HS-5 (cell line): ENCODE measurements around the gene DOK3.

Source experiments
- DNase-seq: peaks from one replicate; pipeline ENCODE4 v3.0.0-alpha.2; 2012; ENCODE audit warnings: low read depth

Gene DOK3

DNA sequence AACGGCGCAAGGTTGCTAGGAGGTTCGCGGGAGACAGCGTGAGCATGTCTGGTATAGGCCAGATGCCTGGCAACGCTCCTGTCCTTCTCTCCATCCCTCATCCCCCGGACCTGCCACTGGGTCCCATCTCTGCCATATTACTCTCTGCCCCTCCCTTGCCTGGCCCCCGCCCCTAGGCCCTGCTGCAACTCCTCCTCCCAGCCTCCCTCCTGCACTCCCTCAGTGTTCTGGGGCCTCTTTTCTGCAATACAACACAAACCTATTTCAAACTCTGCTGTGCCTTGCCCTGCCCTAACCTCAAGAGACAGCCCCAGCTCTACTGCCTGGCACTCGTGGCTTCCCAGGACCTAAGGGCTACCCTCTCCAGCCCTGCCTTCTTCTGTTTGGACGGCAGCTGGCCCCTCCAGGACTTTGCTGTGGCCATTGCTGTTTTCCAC is 27.2 kb downstream of the DOK3 start:
- no peak for DNase-seq

DNA sequence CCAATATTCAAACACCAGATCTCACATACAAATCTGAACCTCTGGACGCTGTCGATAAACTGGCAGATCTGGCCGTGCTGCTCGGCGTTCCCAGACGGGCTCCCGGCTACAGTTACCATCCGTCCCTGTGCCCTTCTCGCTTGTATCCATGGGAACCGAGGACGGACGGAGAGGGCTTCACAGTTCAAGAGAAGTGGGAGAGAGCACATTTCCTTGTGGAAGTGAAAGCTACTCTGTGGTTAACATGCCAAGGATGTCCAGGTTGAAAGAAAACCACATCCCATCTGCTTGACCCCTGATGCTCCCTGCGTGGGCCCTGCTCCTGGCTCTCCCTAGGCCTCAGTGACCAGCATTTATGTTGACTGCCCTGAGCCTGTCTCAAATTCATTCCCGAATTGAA is 29.9 kb downstream of the DOK3 start:
- DNase-seq = no peak

DNA sequence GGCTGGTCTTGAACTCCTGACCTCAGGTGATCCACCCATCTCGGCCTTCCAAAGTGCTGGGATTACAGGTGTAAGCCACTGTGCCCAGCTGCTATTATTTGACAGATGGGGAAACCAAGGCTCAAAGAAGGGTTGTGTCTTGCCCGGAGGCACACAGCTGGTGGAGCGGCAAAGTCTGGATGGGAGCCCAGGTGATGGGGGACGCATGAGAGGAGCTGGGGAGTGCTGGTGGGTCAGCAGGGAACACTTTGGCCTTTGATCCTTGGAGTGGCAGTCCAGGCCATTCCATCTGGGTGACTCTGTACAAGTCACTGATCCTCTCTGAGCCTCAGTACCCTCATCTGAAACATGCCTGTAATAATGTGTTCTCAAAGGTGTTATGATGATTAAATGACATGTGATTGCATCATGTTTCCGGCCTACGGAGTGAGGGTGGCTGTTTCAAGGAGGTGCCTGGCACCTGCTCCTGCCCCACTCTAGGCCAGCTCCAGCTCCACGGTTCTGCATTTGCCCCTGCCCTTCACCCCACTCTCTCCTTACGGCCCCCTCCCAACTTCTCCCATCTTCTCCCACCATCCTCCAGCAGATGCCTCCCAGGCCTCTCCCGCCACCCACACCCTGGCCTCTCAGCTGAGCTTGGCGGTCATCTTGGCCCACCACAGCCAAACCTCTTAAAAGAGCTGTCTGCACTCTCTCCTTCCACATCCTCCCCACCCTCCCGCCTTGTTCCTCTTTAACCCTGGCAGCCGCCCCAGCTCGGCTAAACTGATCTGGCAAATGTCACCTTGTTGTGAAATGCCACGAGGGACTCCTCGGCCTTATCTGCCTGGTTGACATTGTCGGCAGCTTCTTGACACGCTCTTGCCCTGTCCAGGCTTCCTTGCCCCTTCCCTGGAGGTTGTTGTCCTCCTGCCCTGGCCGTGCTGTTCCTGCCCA is 30.6 kb downstream of the DOK3 start:
- DNase-seq = no peak

DNA sequence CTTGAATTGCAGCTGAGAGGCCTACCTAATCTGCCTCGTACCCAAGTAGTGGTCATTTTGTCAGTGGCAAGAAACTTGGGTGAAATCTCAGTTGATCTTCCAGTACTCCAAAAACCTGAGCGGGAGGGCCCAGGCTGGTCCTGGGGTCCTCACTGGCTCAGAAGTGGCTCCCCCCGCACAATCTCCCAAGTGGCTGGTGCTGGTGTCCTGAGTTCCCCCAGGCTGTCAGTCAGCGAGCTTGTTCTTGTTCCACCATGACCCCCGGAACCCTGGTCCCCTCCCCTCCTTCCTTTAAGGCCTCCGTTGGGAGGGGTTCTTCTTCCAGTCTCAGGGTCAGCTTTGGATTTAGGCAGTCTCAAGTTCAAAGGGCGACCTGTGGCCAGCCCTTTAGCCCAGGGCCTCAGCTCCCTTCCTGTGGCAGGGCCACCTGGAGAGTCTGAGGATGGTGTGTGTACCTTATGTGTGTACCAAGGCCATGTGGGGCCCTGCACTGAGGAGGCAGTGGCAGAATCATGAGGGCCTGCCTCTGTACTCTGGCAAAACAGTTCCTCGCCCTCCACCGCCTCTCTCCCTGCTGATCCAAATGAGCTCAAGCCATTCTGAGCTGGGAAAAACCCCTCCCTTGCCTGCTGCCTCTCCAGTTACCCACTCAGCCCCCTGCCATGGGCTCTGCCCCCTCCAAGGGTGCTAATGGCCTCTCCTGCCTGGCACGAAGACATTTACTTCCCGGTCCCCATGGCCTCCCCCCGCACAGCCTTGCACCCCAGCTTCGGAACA is 31.7 kb downstream of the DOK3 start:
- no peak for DNase-seq

GRCh38 chr5:177476531-177477233 is 32.9 kb downstream of the DOK3 start:
- no peak for DNase-seq

DNA sequence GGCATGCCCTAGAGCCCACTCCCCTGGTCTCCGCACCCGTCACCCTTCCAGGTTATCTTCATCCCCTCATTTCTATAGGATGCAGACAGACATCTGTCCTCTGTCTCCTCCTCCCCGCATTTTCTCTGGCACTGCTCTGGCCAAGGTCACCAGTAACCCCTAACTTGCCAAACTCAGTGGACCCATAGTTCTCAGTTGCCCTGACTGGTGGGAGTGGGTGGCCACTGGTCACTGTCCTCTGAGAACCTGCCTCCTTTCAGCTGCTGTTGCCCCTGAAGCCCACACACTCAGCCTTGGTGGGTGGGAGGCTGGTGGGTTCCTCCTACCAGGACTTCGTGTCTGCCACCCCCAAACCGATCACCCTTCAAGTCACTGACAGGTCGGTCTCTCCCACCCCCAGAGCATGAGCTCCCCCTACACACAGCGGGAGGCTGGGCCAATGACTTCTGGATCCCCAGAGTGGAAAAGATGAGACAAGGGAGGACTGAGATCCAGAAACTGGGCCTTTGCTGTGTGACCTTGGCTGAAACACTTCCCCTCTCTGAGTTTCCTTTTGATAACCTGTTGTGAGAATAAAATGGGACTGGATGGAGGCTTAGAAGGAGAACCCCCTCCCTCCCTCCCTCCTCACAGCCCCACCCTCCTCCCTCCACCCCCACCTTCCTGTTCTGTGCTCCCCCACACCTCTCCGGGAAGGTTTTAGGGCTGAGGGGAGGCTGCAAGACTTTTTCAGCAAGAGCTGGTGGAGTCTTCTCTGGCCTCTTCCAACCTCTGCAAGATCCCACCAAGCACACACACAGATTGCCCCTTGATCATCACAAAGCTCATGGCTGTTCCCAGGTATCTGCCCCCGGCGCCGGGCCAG is 33.8 kb downstream of the DOK3 start:
- DNase-seq = no peak

GRCh38 chr5:177474846-177475562 is 34.6 kb downstream of the DOK3 start:
- no peak for DNase-seq

- DNase-seq = no peak
Measured at GRCh38 chr5:177474002-177474476, 35.6 kb downstream of the DOK3 start.

DNA sequence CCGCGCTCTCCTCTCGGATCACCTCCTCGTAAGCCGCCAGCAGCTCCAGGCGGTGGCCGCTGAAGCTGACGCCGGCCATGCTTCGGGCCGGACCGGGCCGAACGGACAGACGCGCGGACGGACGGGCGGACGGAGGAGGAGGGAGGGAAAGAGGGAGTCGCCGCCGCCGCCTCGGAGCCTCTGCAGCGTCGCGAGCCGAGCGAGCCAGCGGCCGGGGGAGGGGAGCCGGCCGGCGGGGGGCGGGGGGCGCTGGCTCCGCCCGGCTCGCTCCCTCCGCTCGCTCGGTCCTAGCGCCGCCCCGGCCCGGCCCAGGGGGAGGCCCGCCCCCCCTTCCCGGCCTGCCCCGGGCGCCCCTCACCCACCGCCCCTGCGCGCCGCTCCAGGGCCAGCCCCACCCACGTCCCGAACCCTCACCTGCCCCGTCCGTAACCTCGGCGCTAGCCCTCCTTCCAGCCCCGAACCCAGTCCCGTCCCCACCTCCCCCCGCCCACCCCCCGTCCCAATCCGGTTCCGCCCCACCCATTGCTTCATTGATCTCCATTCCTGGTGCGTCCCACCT is 36.1 kb downstream of the DOK3 start, which contains the start of gene DBN1:
Gene DBN1, minus strand, starts transcription at position 192 of the 559 bp plus-strand sequence. Its CDS starts 113 bp downstream, at position 79.
- no peak for DNase-seq

DNA sequence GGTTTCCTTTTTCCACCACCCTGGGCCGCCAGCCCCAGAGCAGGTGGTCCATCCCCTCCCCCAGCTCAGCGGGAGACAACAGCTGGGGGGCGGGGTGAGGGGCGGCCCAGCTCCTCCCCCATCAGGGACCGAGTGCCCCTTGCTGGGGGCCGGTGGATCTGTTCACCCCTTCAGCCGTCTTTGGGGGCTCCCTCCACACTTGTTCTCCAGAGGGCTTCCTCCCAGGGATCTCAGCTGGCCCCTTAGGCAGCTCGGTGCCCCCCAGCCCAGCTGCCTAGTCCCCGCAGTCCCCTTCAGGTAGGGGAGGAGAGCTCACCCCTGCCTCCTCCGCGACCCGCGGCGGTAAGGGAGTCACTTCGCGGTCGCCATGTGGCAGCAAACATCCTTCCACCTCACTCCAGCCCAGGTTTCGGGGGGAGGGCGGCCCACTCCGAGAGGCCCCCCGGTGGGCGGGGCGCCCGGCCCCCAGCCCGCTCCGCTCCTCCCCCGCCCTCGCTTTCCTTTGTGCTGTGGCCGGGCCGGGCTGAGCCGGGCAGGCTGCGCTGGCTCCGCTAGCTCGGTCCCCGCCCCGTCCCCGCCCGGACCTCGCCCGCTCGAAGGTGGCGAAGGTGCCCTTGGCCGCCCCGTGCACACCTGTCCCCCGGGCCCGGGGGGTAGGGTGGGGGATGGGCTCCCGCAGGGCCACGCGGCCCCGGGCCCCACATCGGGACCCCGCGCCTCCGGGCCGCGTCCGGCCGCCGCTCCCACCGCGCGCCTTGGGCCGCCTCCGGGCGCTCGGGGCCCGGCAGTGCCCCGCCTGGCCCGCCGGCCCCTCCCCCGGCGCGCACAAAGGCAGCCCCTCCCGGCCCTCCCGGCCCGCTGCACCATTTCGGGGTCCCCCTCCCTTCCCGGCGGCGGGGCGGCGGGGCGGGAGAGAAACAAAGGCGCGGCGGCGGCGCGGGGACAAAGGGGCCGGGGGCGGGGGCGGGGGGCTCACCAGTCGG is 36.9 kb downstream of the DOK3 start:
- no peak for DNase-seq

- no peak for DNase-seq
Measured at GRCh38 chr5:177471610-177472356, 37.8 kb downstream of the DOK3 start.

- DNase-seq = no peak
Measured at GRCh38 chr5:177470759-177471536, 38.7 kb downstream of the DOK3 start.

DNA sequence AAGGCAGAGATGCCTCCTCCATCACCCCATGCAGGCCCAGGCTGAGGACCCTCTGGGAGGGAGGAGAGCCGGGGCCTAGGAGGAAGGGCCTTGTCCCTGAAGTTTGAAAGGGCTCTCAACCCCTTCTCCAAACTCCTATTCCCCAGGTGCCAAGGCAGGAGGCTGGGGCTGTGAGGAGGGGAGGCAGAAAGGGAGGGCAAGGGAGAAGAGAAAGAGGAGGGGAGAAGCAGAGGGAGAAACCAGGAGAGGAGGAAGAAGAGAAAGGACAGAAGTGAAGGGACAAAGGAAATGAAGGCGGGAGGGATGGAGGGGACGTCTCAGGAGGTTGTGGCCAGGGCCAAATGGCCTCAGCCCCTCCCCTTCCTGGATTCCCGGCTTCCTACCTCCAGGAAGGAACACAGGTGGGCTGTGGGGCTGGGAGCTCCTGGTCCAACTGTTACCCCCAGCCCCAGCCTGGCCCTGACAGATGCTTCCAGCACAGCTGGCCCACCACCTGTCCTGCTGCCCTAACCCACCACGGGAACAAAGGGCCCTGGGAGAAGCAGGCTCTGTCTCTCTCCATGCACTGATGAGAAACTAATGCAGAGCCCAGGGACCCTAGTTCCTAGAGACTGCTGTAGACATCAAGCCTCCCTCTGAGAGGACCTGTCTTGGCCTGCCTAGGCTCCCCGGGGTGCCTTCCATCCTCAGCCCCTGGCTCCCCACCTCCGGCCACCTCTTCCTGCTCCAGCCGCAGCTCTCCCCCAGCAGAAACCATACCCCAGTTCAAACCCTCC is 39.7 kb downstream of the DOK3 start:
- DNase-seq = no peak

DNA sequence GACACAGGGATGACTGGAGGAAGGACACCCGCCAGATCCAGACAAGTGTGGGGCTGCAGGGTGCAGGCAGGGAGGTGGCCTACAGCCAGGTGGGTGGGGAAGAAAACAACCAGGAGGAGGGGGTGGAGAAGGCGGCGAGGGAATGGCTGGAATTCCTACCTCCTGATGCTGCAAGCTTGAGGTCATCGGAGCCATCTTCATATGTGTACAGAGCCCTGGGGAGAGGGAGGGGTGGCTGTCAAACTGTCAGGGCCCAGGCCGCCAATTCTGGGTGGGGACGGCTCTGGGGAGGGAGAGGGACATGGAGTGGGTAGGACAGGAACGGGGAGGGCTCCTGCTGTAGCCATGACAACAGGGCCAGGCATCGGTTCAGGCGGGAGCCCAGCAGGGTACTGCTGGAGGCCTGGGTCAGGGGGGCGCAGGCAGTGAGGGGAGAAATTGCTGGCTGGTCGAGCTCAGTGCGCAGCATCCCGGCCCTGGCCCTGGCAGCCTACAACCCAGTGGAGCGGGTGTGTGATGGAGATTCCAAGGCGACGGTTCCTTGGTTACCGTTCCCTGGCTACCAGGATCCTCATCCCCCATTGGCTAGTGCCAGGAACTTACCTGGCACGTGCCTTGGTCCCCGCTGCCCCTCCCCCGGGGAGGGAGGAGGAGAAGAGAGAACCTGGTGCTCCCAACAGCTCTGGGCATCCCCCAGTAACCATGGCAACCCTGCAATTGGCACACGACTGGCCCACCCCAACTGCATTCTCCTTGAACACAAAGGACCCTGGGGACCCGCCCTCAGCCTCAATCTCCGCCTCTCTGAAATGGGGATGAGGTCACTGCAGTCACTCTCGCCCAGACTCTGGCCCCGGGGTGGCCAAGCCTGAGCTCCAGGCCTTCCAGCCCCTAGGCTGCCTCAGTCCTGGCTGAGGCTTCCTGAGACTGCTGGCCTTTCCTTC is 40.7 kb downstream of the DOK3 start:
- DNase-seq = no peak

GRCh38 chr5:177468329-177468684 is 41.3 kb downstream of the DOK3 start:
- no peak for DNase-seq

GRCh38 chr5:177467436-177467835 is 42.2 kb downstream of the DOK3 start:
- DNase-seq = no peak
